ENCODE data around the gene P2RY6. TPM values are rescaled to one million over a fixed set of nuclear protein-coding genes. Genes with fewer than 3 reads are reported as not detected.
"Not testable (repeated sequence)": the region's sequence is repeated elsewhere in the genome, so short reads cannot be mapped to it uniquely, and the experiment has no call there.

P2RY6 gene
- total RNA-seq, 1 experiment from 2014 or later = not detected

- Histone ChIP-seq H3K9ac (ENCODE audit: extremely low read depth, insufficient read length, low read length) (no peak overlapping the region), H2AFZ (ENCODE audit: low read length) (no peak overlapping the region), H4K5ac (ENCODE audit: insufficient read length, low read depth, low read length) (no peak overlapping the region), H3K4ac (ENCODE audit: low read depth, low read length) (no peak overlapping the region), H3K79me1 (ENCODE audit: insufficient read depth, low read depth, low read length, poor library complexity, severe bottlenecking) (no peaks in the 10 kb centered on the region), H3K27ac (ENCODE audit: insufficient read length, low read depth, low read length) (no peak overlapping the region), H3K56ac (ENCODE audit: insufficient read length, low read depth, low read length) (no peak overlapping the region), H4K91ac (ENCODE audit: insufficient read length, low read depth, low read length) (no peak overlapping the region), H2BK20ac (ENCODE audit: low read depth, low read length, poor library complexity, severe bottlenecking) (no peak overlapping the region), H3K23me2 (ENCODE audit: insufficient read length, low read depth, low read length, poor library complexity, severe bottlenecking) (no peaks in the 10 kb centered on the region), H3K9me3 (ENCODE audit: control insufficient read depth, low read depth, low read length) (no peaks in the 10 kb centered on the region), H4K8ac (replicated peaks; ENCODE audit: insufficient read length, low read depth, low read length) (no peak overlapping the region), H3K23ac (ENCODE audit: insufficient read length, low read depth, low read length) (no peak overlapping the region), H2BK12ac (ENCODE audit: insufficient read length, low read depth, low read length) (no peak overlapping the region), H3K14ac (ENCODE audit: insufficient read depth, low read length) (no peak overlapping the region), H3K27me3 (ENCODE audit: insufficient read depth, low read length) (no peaks in the 10 kb centered on the region; the same call in 1 of the 2 replicates), H4K20me1 (ENCODE audit: control insufficient read depth, insufficient read depth, insufficient read length) (no peaks in the 10 kb centered on the region), H3T11ph (ENCODE audit: low read length) (no peak overlapping the region), H2BK120ac (ENCODE audit: low read depth, low read length, poor library complexity, severe bottlenecking) (no peak overlapping the region), H3K4me2 (ENCODE audit: insufficient read depth, insufficient read length, low read length) (no peak overlapping the region), H3K18ac (ENCODE audit: insufficient read length, low read depth, low read length) (no peak overlapping the region), H2BK5ac (ENCODE audit: insufficient read length, low read length) (no peak overlapping the region), H2AK5ac (ENCODE audit: insufficient read length, low read length) (no peak overlapping the region), H2BK15ac (ENCODE audit: low read depth, low read length) (no peak overlapping the region), H3K79me2 (ENCODE audit: insufficient read depth, low read length) (no peaks in the 10 kb centered on the region), H3K4me1 (ENCODE audit: insufficient read depth, low read length) (no peaks in the 10 kb centered on the region)
- no peak overlapping the region; a peak in 1 of 7 replicates for H3K27ac Mint-ChIP-seq
- H3K4me3 Mint-ChIP-seq = no peak overlapping the region
- H3K27me3 Mint-ChIP-seq (ENCODE audit: low read depth) = peaks cover 11% of the 10 kb centered on the region
- peak; percentile 23 for DNase-seq
- no peak for TF ChIP-seq CTCF (conservative IDR thresholded peaks at IDR 0.05)
- peaks cover 26 to 45% of the 10 kb centered on the region in 2 experiments for H3K4me1 Mint-ChIP-seq
- H3K36me3 Mint-ChIP-seq (ENCODE audit: insufficient read depth in 1 of 3, low read depth in 3 of 3) = no peaks in the 10 kb centered on the region
- H3K9me3 Mint-ChIP-seq = no peaks in the 10 kb centered on the region; a peak in 1 of 5 replicates
- WGBS (ENCODE audit: extremely low coverage, insufficient read length, low lambda C conversion rate) = no CpG with 5 or more reads among the region's 18 CpGs
Observed at GRCh38 chr11:73270855-73271477, 1.2 kb upstream of the P2RY6 start.

GRCh38 chr11:73271478-73271865 lies 666 bp upstream of the P2RY6 start:
- H3K56ac ChIP-seq (ENCODE audit: insufficient read length, low read depth, low read length); H3K23me2 ChIP-seq (ENCODE audit: insufficient read length, low read depth, low read length, poor library complexity, severe bottlenecking); H3K36me3 Mint-ChIP-seq (ENCODE audit: insufficient read depth in 1 of 3, low read depth in 3 of 3); H3K4ac ChIP-seq (ENCODE audit: low read depth, low read length); H3K4me1 ChIP-seq (ENCODE audit: insufficient read depth, low read length); H3K79me2 ChIP-seq (ENCODE audit: insufficient read depth, low read length); H2AFZ ChIP-seq (ENCODE audit: low read length); H4K91ac ChIP-seq (ENCODE audit: insufficient read length, low read depth, low read length); H2BK120ac ChIP-seq (ENCODE audit: low read depth, low read length, poor library complexity, severe bottlenecking); H3K9me3 Mint-ChIP-seq; H4K8ac ChIP-seq (replicated peaks; ENCODE audit: insufficient read length, low read depth, low read length); H3K18ac ChIP-seq (ENCODE audit: insufficient read length, low read depth, low read length); H2BK20ac ChIP-seq (ENCODE audit: low read depth, low read length, poor library complexity, severe bottlenecking); H4K20me1 ChIP-seq (ENCODE audit: control insufficient read depth, insufficient read depth, insufficient read length); H2BK5ac ChIP-seq (ENCODE audit: insufficient read length, low read length); H4K5ac ChIP-seq (ENCODE audit: insufficient read length, low read depth, low read length); H3K23ac ChIP-seq (ENCODE audit: insufficient read length, low read depth, low read length); H3K27me3 ChIP-seq (ENCODE audit: insufficient read depth, low read length); H3K27me3 Mint-ChIP-seq (ENCODE audit: low read depth); H3K9ac ChIP-seq (ENCODE audit: extremely low read depth, insufficient read length, low read length); H3K79me1 ChIP-seq (ENCODE audit: insufficient read depth, low read depth, low read length, poor library complexity, severe bottlenecking); H2AK5ac ChIP-seq (ENCODE audit: insufficient read length, low read length); H2BK12ac ChIP-seq (ENCODE audit: insufficient read length, low read depth, low read length); H3K9me3 ChIP-seq (ENCODE audit: control insufficient read depth, low read depth, low read length); H3T11ph ChIP-seq (ENCODE audit: low read length); H2BK15ac ChIP-seq (ENCODE audit: low read depth, low read length); H3K14ac ChIP-seq (ENCODE audit: insufficient read depth, low read length); H3K27ac Mint-ChIP-seq; H3K27ac ChIP-seq (ENCODE audit: insufficient read length, low read depth, low read length); H3K4me3 Mint-ChIP-seq; H3K4me2 ChIP-seq (ENCODE audit: insufficient read depth, insufficient read length, low read length): not testable (repeated sequence)
- no CpG with 5 or more reads among the region's 10 CpGs for WGBS (ENCODE audit: extremely low coverage, insufficient read length, low lambda C conversion rate)
- DNase-seq = peak; percentile 3
- peaks cover 26 to 42% of the 10 kb centered on the region in 2 experiments for H3K4me1 Mint-ChIP-seq

All from H9 (cell line).